ENCODE measurements around the gene DMRTB1. TPM values are rescaled to one million over a fixed set of nuclear protein-coding genes. Genes with fewer than 3 reads are reported as not detected.

Gene DMRTB1
- total RNA-seq, 1 donor from 2014 or later, result not detected

DNA sequence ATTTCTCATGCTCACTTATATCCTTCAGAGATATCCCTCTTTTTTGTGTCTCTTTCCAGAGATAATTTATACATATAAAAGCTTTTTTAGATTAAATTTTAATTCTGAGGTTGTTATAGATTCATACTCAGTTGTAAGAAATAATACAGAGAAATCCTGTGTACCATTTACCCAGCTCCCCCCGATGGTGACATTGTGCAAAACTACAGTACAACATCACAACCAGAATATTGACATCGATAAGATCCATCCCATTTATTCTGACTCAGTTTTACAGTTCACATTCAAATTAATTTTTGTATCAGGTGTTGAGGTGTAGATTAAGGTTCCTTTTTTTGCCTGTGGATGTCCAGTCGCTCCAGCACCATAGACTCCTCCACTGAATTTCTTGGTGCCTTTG lies 14.3 kb downstream of the DMRTB1 start:
- Histone ChIP-seq H3K27me3 (ENCODE audit: control insufficient read depth in 3 of 3, insufficient read depth in 3 of 3, low read length in 3 of 3) (peaks cover 0 to 16% (median 8%) of the 10 kb centered on the region in 3 donors), H3K9ac (ENCODE audit: low read depth in 1 of 3, low read length in 3 of 3) (no peak overlapping the region), H3K4me1 (ENCODE audit: control insufficient read depth in 3 of 3, insufficient read depth in 3 of 3, low read length in 3 of 3) (peaks cover 0 to 7% (median 6%) of the 10 kb centered on the region in 3 donors), H3K4me3 (ENCODE audit: low read length in 3 of 3) (no peak overlapping the region), H3K36me3 (ENCODE audit: control insufficient read depth in 3 of 3, insufficient read depth in 3 of 3, low read length in 3 of 3) (no peaks in the 10 kb centered on the region), H3K27ac (ENCODE audit: low read depth, low read length) (no peak overlapping the region), H3K9me3 (ENCODE audit: control insufficient read depth in 3 of 3, low read length in 3 of 3) (no peaks in the 10 kb centered on the region)

- H3K27ac ChIP-seq (ENCODE audit: low read depth, low read length), result no peak overlapping the region
- peaks cover 0 to 22% (median 5%) of the 10 kb centered on the region in 3 donors for H3K27me3 ChIP-seq (ENCODE audit: control insufficient read depth in 3 of 3, insufficient read depth in 3 of 3, low read length in 3 of 3)
- peaks cover 0 to 1% (median under 1%) of the 10 kb centered on the region in 3 donors for H3K4me1 ChIP-seq (ENCODE audit: control insufficient read depth in 3 of 3, insufficient read depth in 3 of 3, low read length in 3 of 3)
- H3K4me3 ChIP-seq (ENCODE audit: low read length in 3 of 3), result no peak overlapping the region
- no peaks in the 10 kb centered on the region for H3K36me3 ChIP-seq (ENCODE audit: control insufficient read depth in 3 of 3, insufficient read depth in 3 of 3, low read length in 3 of 3)
- no peaks in the 10 kb centered on the region for H3K9me3 ChIP-seq (ENCODE audit: control insufficient read depth in 3 of 3, low read length in 3 of 3)
- H3K9ac ChIP-seq (ENCODE audit: low read depth in 1 of 3, low read length in 3 of 3), result no peak overlapping the region
These were observed 16.5 kb downstream of the DMRTB1 start for GRCh38 chr1:53475664-53476063.

DNA sequence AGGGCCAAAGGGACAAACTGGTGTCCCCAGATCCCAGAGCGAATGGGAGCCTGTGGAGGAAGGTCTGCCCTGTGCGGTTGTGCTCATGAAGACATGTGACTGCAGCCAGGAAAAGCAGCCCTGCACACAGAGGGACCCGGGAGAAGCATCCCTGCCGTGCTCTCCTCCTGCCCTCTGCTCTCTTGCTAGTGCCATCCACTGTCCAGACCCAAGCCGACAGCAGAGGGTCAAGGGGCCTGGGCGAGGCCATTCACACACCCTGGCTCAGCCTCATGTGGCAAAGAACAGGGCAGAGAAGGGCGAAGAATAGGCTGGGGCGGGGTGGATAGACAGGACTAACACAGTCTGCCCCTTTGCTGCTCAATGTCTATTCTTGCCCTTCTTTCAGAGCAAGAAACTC lies 17.4 kb downstream of the DMRTB1 start:
- Histone ChIP-seq H3K4me3 (ENCODE audit: low read length in 3 of 3) (no peak overlapping the region), H3K27me3 (ENCODE audit: control insufficient read depth in 3 of 3, insufficient read depth in 3 of 3, low read length in 3 of 3) (peaks cover 6 to 30% (median 9%) of the 10 kb centered on the region in 3 donors), H3K27ac (ENCODE audit: low read depth, low read length) (no peak overlapping the region), H3K9ac (ENCODE audit: low read depth in 1 of 3, low read length in 3 of 3) (no peak overlapping the region), H3K4me1 (ENCODE audit: control insufficient read depth in 3 of 3, insufficient read depth in 3 of 3, low read length in 3 of 3) (no peaks in the 10 kb centered on the region), H3K36me3 (ENCODE audit: control insufficient read depth in 3 of 3, insufficient read depth in 3 of 3, low read length in 3 of 3) (no peaks in the 10 kb centered on the region), H3K9me3 (ENCODE audit: control insufficient read depth in 3 of 3, low read length in 3 of 3) (no peaks in the 10 kb centered on the region)

GRCh38 chr1:53477651-53478501 lies 18.7 kb downstream of the DMRTB1 start:
- Histone ChIP-seq H3K9me3 (ENCODE audit: control insufficient read depth in 3 of 3, low read length in 3 of 3) (no peaks in the 10 kb centered on the region), H3K27ac (ENCODE audit: low read depth, low read length) (no peak overlapping the region), H3K4me3 (ENCODE audit: low read length in 3 of 3) (no peak overlapping the region), H3K9ac (ENCODE audit: low read depth in 1 of 3, low read length in 3 of 3) (no peak overlapping the region), H3K4me1 (ENCODE audit: control insufficient read depth in 3 of 3, insufficient read depth in 3 of 3, low read length in 3 of 3) (no peaks in the 10 kb centered on the region), H3K27me3 (ENCODE audit: control insufficient read depth in 3 of 3, insufficient read depth in 3 of 3, low read length in 3 of 3) (peaks cover 9 to 40% (median 17%) of the 10 kb centered on the region in 3 donors), H3K36me3 (ENCODE audit: control insufficient read depth in 3 of 3, insufficient read depth in 3 of 3, low read length in 3 of 3) (no peaks in the 10 kb centered on the region)

DNA sequence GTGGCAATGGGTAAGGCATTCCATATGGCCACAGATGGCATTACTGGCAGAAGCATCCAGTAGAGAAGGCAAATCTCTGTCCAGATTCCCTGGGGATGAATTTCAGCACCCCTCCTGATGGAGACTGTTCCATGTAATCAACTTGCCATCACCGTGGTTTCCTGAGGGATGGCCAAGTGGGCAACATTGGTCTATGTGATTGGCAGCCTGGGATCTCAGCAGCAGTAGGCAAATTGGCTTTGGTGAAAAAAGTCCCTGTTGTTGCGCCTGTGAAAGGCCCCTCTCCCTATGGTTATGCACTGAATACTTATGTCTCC lies 19.3 kb downstream of the DMRTB1 start:
- no peak overlapping the region for H3K4me3 ChIP-seq (ENCODE audit: low read length in 3 of 3)
- H3K27ac ChIP-seq (ENCODE audit: low read depth, low read length), result no peak overlapping the region
- H3K9ac ChIP-seq (ENCODE audit: low read depth in 1 of 3, low read length in 3 of 3), result no peak overlapping the region
- peaks cover 9 to 42% (median 21%) of the 10 kb centered on the region in 3 donors for H3K27me3 ChIP-seq (ENCODE audit: control insufficient read depth in 3 of 3, insufficient read depth in 3 of 3, low read length in 3 of 3)
- no peaks in the 10 kb centered on the region for H3K9me3 ChIP-seq (ENCODE audit: control insufficient read depth in 3 of 3, low read length in 3 of 3)
- no peaks in the 10 kb centered on the region for H3K4me1 ChIP-seq (ENCODE audit: control insufficient read depth in 3 of 3, insufficient read depth in 3 of 3, low read length in 3 of 3)
- H3K36me3 ChIP-seq (ENCODE audit: control insufficient read depth in 3 of 3, insufficient read depth in 3 of 3, low read length in 3 of 3), result no peaks in the 10 kb centered on the region

- H3K27me3 ChIP-seq (ENCODE audit: control insufficient read depth in 3 of 3, insufficient read depth in 3 of 3, low read length in 3 of 3), result peaks cover 11 to 49% (median 34%) of the 10 kb centered on the region in 3 donors
- H3K9me3 ChIP-seq (ENCODE audit: control insufficient read depth in 3 of 3, low read length in 3 of 3), result no peaks in the 10 kb centered on the region
These were observed 21.5 kb downstream of the DMRTB1 start for GRCh38 chr1:53480678-53481077.

GRCh38 chr1:53481456-53481855 lies 22.3 kb downstream of the DMRTB1 start:
- Histone ChIP-seq H3K27me3 (ENCODE audit: control insufficient read depth in 3 of 3, insufficient read depth in 3 of 3, low read length in 3 of 3) (peaks cover 19 to 53% (median 41%) of the 10 kb centered on the region in 3 donors), H3K9ac (ENCODE audit: low read depth in 1 of 3, low read length in 3 of 3) (no peak overlapping the region), H3K4me1 (ENCODE audit: control insufficient read depth in 3 of 3, insufficient read depth in 3 of 3, low read length in 3 of 3) (peaks cover 0 to 3% (median 2%) of the 10 kb centered on the region in 3 donors), H3K36me3 (ENCODE audit: control insufficient read depth in 3 of 3, insufficient read depth in 3 of 3, low read length in 3 of 3) (no peaks in the 10 kb centered on the region), H3K27ac (ENCODE audit: low read depth, low read length) (no peak overlapping the region), H3K9me3 (ENCODE audit: control insufficient read depth in 3 of 3, low read length in 3 of 3) (no peaks in the 10 kb centered on the region), H3K4me3 (ENCODE audit: low read length in 3 of 3) (no peak overlapping the region)

More at GRCh38 chr1:53480678-53481077, 21.5 kb downstream of the DMRTB1 start:
- no peak overlapping the region for H3K27ac ChIP-seq (ENCODE audit: low read depth, low read length)
- no peaks in the 10 kb centered on the region for H3K36me3 ChIP-seq (ENCODE audit: control insufficient read depth in 3 of 3, insufficient read depth in 3 of 3, low read length in 3 of 3)
- H3K4me3 ChIP-seq (ENCODE audit: low read length in 3 of 3), result no peak overlapping the region
- H3K4me1 ChIP-seq (ENCODE audit: control insufficient read depth in 3 of 3, insufficient read depth in 3 of 3, low read length in 3 of 3), result peaks cover 0 to 2% (median 2%) of the 10 kb centered on the region in 3 donors
- no peak overlapping the region for H3K9ac ChIP-seq (ENCODE audit: low read depth in 1 of 3, low read length in 3 of 3)

DNA sequence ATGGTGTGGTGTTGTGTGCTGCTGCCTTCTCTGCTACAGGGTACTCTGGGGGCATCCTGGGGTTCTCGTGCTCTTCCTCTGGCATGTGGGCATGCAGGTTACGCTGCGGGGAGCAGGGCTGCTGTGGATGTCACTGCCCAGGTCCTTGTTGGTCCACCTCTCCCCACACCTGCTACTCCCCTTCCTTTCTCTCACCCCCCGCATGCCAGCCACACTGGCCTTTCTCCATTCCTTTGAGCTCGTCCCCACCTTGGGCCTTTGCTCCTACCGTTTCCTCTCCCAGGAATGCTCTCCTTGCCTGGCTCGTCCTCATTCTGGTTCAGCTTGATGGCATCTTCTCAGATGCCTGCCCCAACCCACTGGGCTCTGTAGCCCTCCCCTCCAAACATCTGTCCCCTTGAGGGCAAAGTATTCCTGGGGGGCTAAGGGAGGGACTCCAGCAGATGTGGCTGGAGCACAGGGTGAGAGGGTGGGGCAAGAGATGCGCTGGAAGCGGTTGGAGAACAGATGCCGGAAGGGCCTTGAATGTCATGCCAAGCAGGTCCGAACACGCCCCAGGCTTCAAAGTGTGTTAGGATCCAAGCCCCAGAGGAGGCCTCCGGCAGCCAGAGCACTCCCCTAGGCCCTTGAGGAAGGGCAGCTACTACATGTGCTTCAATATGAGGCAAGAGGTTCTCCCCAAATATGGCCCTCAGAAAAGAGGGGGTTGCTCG lies 23.4 kb downstream of the DMRTB1 start:
- no peaks in the 10 kb centered on the region for H3K36me3 ChIP-seq (ENCODE audit: control insufficient read depth in 3 of 3, insufficient read depth in 3 of 3, low read length in 3 of 3)
- H3K9ac ChIP-seq (ENCODE audit: low read depth in 1 of 3, low read length in 3 of 3), result no peak overlapping the region
- H3K27me3 ChIP-seq (ENCODE audit: control insufficient read depth in 3 of 3, insufficient read depth in 3 of 3, low read length in 3 of 3), result peaks cover 22 to 46% (median 41%) of the 10 kb centered on the region in 3 donors
- no peak overlapping the region for H3K27ac ChIP-seq (ENCODE audit: low read depth, low read length)
- H3K4me1 ChIP-seq (ENCODE audit: control insufficient read depth in 3 of 3, insufficient read depth in 3 of 3, low read length in 3 of 3), result peaks cover 0 to 3% (median 2%) of the 10 kb centered on the region in 3 donors
- no peak overlapping the region for H3K4me3 ChIP-seq (ENCODE audit: low read length in 3 of 3)
- no peaks in the 10 kb centered on the region for H3K9me3 ChIP-seq (ENCODE audit: control insufficient read depth in 3 of 3, low read length in 3 of 3)

DNA sequence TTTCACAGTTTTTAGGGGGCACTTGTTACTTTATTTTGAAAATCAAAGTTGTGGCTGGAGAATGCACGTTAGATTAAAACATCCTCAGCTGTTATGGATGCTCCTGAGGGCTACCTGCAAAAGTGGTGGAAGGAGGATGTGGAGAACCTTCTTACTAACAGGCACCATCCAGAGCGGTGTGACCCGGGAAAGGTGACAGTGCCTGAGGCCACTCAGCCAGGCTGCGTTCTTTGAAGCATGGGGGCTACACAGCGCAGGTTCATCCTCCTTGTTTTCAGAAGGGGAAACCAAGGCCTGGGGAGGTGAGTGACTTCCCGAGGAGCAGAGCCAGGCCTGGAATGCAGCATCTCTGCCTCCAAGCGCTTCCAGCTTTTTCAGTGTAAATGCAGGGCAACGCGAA lies 24.0 kb downstream of the DMRTB1 start:
- peaks cover 0 to 3% (median 2%) of the 10 kb centered on the region in 3 donors for H3K4me1 ChIP-seq (ENCODE audit: control insufficient read depth in 3 of 3, insufficient read depth in 3 of 3, low read length in 3 of 3)
- H3K9me3 ChIP-seq (ENCODE audit: control insufficient read depth in 3 of 3, low read length in 3 of 3), result no peaks in the 10 kb centered on the region
- H3K27ac ChIP-seq (ENCODE audit: low read depth, low read length), result no peak overlapping the region
- H3K27me3 ChIP-seq (ENCODE audit: control insufficient read depth in 3 of 3, insufficient read depth in 3 of 3, low read length in 3 of 3), result peaks cover 22 to 46% (median 41%) of the 10 kb centered on the region in 3 donors
- no peak overlapping the region for H3K9ac ChIP-seq (ENCODE audit: low read depth in 1 of 3, low read length in 3 of 3)
- no peak overlapping the region for H3K4me3 ChIP-seq (ENCODE audit: low read length in 3 of 3)
- H3K36me3 ChIP-seq (ENCODE audit: control insufficient read depth in 3 of 3, insufficient read depth in 3 of 3, low read length in 3 of 3), result no peaks in the 10 kb centered on the region

GRCh38 chr1:53483656-53484055 lies 24.5 kb downstream of the DMRTB1 start:
- Histone ChIP-seq H3K4me3 (ENCODE audit: low read length in 3 of 3) (no peak overlapping the region), H3K36me3 (ENCODE audit: control insufficient read depth in 3 of 3, insufficient read depth in 3 of 3, low read length in 3 of 3) (no peaks in the 10 kb centered on the region), H3K27ac (ENCODE audit: low read depth, low read length) (no peak overlapping the region), H3K9ac (ENCODE audit: low read depth in 1 of 3, low read length in 3 of 3) (no peak overlapping the region), H3K9me3 (ENCODE audit: control insufficient read depth in 3 of 3, low read length in 3 of 3) (no peaks in the 10 kb centered on the region), H3K4me1 (ENCODE audit: control insufficient read depth in 3 of 3, insufficient read depth in 3 of 3, low read length in 3 of 3) (peaks cover 0 to 3% (median 2%) of the 10 kb centered on the region in 3 donors), H3K27me3 (ENCODE audit: control insufficient read depth in 3 of 3, insufficient read depth in 3 of 3, low read length in 3 of 3) (peaks cover 26 to 46% (median 43%) of the 10 kb centered on the region in 3 donors)
